ENCODE measurements around the gene FABP1.

The FABP1 gene

DNA sequence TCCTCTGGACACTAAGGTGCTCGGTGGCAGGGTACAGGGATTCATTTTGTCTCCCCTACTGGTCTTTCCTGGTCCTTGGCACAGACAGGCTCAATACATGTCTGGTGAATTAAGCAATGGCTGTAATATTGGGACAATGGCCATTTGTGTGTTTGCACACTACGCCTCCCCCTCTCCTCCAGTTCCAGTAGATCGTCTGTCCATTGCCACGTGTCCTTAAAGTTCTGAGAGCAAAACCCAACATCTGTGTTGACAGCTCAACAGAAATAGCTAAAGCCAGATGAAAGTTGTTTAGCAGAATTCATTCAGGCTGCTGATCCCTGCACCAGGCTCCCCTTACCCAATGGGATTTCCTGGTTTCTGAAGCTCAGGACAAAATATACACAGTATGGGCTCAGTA is 9.0 kb upstream of the FABP1 start:
- DNase-seq (ENCODE audit: low read depth) = no peak

DNA sequence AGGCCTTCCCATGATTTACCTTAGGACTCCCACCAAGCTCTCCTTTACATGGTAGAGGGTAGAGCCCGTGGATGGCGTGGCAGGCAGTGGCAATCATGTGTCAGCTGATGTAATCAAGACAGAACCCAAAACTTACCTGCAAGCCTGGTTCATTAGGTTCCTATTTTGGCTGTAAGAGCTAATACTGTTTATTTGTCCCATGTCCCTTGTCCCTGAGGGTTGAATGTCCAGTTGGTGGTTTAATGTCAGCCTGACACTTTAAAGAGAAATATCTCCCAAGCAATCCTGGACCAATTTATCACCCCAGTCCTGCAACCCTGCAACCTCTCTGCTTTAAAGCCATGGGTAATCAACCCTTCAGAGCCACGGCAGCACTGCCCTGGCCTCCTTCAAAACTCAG is 6.0 kb upstream of the FABP1 start:
- no peak for DNase-seq (ENCODE audit: low read depth)

DNA sequence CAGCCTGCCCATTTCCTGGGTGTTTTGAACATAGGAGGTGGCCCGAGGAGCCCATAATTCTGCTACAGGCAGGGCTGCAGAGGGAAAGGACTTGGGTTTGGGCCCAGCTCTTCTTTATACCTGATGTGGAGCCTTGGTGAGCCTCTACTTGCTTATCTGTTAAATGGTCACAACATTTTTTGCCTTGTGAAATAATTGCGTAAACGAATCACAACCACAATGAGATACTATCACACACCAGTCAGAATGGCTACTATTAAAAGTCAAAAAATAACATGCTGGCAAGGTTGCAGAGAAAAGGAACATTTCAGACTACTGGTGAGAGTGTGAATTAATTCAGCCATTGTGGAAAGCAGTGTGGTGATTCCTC is 4.1 kb upstream of the FABP1 start:
- DNase-seq (ENCODE audit: low read depth) = no peak

- no peak for DNase-seq (ENCODE audit: low read depth)
Observed at GRCh38 chr2:88131201-88131998, 3.5 kb upstream of the FABP1 start.

DNA sequence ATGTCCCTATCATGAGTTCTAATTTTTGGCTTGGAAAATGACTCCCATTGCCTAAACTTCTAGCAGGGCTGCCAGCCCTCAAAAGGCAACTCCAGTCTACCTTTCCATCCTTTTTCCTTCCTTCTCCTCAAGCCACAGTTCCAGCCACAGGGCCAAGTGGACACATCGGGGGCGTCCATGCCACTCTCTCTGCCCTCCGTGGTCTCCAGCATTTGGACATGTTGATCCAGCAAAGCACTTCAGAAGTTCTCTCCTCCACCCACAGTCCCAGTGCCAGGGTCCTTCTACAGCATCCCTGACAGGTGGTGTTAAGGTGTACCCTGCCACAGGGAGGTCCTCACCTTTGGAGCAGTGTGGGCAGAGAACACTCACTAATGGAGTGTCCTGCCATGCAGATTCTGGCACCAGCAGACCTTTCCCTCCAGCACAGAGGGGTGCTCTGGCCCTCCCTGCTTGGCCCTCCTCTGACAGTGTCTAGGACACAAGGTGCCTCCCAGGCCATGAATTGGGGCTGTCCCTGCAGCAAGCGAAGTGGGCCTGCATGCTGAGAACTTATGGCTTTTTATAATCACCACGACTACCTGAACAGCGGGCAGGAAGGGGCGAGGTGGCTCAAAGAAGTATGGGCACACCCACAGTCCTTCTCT is 1.6 kb upstream of the FABP1 start:
- DNase-seq (ENCODE audit: low read depth) = no peak

GRCh38 chr2:88128654-88129312 is 921 bp upstream of the FABP1 start:
- no peak for DNase-seq (ENCODE audit: low read depth)

- no peak for DNase-seq (ENCODE audit: low read depth)
Observed at GRCh38 chr2:88127638-88127887, 299 bp downstream of the FABP1 start.

DNA sequence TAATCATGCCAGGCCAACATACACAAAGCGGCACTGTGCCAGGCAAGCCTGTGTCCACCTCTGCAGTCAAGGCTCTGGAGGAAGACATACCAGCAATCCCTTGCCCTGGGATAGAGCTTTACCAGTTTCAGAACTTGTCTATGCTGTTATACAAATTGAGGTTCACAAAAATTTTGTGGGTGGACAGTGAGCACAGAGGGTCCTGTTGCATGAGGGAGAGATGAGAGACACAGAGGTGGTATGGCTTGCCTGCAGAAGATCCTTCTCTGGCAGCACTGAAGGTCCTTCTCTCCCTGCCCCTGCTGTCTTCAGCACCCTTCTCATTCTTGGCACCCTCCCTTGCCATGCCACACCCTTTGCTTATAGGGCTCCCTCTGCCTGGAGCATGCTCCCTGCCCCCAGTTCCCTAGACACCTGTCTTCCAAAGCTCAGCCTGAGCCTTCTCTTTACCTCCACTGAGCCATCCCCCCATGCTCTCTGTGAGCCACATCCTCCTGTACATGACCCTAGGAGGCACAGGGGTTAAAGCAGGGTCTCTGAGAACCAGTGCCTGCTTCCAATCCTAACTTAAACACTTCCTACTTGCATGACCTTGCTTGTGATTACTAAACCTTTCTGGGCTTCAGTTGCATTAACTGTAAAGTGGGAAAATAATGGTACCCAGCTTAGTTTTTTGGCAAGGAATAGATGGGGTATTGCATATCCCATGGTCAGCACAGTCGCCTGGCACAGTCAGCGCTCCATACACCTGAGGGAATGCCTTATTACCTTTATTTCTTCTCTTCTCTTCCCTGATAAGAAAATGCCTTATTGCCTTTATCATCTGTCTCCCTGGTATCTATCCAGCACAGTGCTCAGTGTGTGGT is 857 bp downstream of the FABP1 start:
- no peak for DNase-seq (ENCODE audit: low read depth)

DNA sequence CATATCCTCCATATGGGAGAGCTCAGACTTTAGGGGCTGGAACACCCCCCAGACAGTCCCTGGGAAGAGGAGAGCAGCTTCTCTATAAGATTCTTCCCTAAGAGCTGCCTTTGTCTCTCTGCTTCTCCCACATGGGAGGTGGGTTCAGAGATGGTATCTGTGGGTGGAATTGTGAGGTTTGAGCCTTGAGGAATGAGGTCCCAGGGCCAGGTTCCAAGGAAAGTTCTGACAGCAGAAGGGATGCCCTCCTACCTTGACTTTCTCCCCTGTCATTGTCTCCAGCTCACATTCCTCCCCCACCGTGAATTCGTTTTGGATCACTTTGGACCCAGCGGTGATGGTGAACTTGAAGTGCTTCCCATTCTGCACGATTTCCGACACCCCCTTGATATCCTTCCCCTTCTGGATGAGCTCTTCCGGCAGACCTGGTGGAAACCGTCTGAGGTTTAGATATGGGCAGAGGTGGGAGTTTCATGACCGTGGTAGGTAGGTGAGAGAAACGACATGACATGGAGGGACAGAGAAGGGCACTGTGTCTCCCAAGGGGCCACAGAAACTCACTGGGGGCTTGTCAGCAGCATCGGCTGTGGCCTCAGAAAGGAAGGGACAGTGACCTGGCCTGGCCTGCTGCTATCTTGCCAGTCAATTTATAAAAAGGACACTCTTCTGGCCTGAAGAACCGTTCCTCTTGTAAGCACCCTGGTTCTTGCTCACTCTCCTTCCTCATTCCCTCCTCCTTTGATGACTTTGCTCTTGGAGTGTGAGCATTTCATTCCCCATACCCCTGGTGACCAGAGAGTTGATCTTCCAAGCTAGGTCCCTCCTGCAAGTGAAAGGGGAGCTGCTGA is 1.7 kb downstream of the FABP1 start:
- no peak for DNase-seq (ENCODE audit: low read depth)

GRCh38 chr2:88125344-88125923 is 2.4 kb downstream of the FABP1 start:
- DNase-seq (ENCODE audit: low read depth) = no peak

- no peak for DNase-seq (ENCODE audit: low read depth)
Observed at GRCh38 chr2:88123975-88124917, 3.6 kb downstream of the FABP1 start.

DNA sequence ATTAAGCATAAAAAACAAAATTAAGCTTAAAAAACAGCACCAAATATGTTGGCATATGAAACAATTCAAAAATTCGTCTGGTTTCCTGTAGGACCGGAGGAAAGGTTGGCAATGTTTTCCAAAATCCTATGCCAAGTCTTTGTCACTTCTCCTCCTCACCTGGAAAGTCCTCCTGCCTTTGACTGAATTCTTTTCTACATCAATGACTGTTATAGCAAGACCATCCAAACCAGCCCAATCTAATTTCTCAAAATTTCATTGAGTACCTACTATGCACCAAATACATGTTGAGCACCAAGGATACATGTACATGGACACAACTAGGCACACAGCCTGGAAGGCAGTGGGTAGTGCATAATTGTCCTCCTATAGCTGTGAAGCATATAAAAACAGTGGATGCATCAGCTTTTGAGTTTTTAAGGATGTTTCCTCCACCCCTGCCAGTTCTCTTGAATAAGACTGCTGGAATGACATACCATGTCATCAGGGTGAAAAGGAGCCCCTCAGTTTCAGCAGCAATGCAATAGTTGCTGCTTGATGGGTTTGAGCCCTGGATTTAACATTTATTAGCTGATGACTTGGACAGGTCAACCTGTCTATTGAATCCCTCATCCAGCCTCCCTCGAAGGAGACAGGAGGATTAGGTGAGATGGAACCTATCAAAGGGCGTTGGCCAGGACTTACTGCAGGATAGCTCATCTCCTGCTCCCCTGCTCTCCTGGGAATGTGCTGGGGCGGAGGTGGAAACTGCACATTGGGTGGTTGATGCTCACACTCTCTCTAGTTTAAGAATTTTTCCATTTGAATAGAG is 4.5 kb downstream of the FABP1 start:
- no peak for DNase-seq (ENCODE audit: low read depth)

DNA sequence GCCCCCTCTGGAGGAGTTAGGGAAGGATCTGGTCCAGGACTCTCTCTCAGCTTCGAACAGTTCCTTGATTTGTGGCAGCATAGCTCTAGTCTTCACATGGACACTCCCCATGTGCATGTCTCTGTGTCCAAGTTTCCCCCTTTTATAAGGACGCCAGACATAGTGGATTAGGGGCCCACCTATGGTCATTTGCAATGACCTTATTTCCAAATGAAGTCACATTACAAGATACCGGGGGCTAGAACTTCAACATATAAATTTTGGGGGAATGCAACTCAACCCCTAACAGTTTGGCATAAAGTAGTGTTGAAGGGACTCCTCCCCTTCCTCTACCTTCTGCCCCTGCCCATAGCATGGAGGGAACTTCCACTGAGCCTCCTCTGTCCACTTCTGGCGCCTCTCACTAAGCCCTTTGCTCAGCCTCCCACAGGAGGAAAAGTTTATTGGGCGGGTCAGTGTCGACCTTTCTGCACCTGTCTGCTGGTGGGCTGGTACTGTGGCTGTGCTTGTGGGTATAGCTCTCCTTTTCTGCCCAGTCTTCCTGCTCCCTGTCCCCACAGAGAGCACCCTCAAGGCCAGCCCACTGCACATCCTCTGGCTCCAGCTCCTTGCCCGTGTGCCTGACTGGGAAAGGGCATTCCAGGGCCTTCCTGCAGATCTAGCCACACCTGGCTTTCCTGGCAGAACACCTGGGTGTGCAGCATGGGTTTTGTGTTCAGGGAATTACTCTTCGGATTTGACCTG is 5.5 kb downstream of the FABP1 start:
- DNase-seq (ENCODE audit: low read depth) = no peak

DNA sequence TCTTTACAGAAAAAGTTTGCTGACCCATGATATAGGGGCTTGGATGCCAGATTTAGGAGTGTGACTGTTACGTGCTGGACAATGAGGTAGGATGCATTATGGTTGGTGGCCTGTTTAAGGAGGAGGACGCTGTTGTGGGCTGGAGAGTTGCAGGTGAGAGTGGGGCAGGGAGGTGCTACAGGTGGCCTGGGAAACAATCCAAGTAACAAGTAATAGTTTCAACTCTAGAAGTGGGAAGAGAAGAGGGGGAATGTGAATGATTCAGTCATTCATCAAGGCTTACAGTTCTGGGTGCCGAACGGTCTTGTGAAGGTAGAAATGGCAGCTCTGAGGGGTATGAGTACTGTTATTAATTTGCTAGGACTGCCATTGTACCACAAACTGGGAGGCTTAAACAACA is 6.2 kb downstream of the FABP1 start:
- DNase-seq (ENCODE audit: low read depth) = no peak

GRCh38 chr2:88117973-88118372 is 9.9 kb downstream of the FABP1 start:
- DNase-seq (ENCODE audit: low read depth) = no peak

DNA sequence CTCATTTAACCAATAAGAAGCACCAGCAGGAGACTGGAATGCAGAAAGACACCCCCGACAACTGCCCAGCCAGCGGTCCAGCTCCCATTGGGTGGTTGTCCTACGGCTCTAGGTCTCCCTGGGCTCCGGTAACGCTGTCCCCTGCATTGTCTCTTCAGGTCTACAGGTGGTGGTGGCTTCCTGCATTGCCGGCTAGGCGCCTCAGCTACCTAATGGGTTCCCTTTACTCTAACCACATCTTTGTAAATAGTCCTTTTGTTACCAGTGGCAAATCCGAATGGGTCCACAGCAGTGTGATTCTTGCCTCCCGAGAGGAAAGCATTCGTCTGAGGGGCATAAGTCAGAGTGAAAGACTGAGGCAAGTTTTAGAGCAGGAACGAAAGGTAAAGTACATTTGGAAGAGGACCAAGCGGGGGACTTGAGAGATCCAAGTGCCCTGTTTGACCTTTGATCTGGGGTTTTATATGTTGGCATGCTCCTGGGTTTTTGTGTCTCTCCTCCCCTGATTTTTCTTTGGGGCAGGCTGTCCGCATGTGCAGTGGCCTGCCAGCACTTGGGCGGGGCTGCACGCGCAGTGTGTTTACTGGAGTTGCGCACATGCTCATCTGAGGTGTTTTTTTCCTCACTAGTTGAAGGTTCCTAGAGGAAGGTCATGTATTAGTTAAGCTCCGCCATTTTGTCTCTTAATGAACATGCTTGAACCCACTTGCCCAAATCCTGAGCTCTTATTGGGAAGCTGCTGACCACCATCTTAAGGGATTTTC is 11.0 kb downstream of the FABP1 start:
- no peak for DNase-seq (ENCODE audit: low read depth)

- no peak for DNase-seq (ENCODE audit: low read depth)
Observed at GRCh38 chr2:88115825-88116518, 11.9 kb downstream of the FABP1 start.

All from EH (cell line).